CD4-positive, alpha-beta memory T cell (primary cell): ENCODE data around the gene PPEF1. TPM values are rescaled to one million over a fixed set of nuclear protein-coding genes. Genes with fewer than 3 reads are reported as not detected.

Source experiments
- CTCF ChIA-PET: fragments of 350-600 bp; sonication (Branson Sonifier 250); formaldehyde crosslinking; loops from one replicate; lab custom pipeline; 2021; ENCODE audit warnings: inconsistent platforms; ENCODE audit not compliant: partially characterized antibody; lab: Charles Lee
- POLR2A ChIA-PET: fragments of 350-600 bp; sonication (Branson Sonifier 250); formaldehyde crosslinking; loops from one replicate; lab custom pipeline; 2021; ENCODE audit not compliant: partially characterized antibody; lab: Charles Lee
- DNase-seq, 5 donors: peaks; one replicate each; pipeline versions ENCODE4 v3.0.0 to v3.0.0-alpha.2; 2020 to 2022; ENCODE audit warnings: mixed read lengths in 1 of 5
- H3K27ac ChIP-seq: one replicate; pipeline ENCODE4 v1.7.0; 2013; ENCODE audit warnings: low read depth, low read length
- H3K27me3 ChIP-seq: 2 replicates; pipeline ENCODE4 v1.7.0; 2013; ENCODE audit warnings: mild to moderate bottlenecking, low read length, moderate library complexity; ENCODE audit not compliant: insufficient read depth
- H3K36me3 ChIP-seq: 2 replicates; pipeline ENCODE4 v1.7.0; 2013; ENCODE audit warnings: mild to moderate bottlenecking, low read length, moderate library complexity; ENCODE audit not compliant: insufficient read depth
- H3K4me1 ChIP-seq: 2 replicates; pipeline ENCODE4 v1.7.0; 2013; ENCODE audit warnings: mild to moderate bottlenecking, low read length, moderate library complexity; ENCODE audit not compliant: insufficient read depth
- H3K4me3 ChIP-seq, 2 donors: one replicate each; pipeline ENCODE4 v1.7.0; 2013; ENCODE audit warnings: low read length in 2 of 2, mild to moderate bottlenecking in 1 of 2
- H3K9me3 ChIP-seq, 2 donors: one replicate each; pipeline ENCODE4 v1.7.0; 2013; ENCODE audit warnings: low read length in 2 of 2, control low read depth in 1 of 2; ENCODE audit not compliant: control insufficient read depth in 1 of 2
- H3K27ac Mint-ChIP-seq, 7 donors: one replicate each; pipeline ENCODE4 v1.8.0; 2020 to 2021; ENCODE audit warnings: mixed read lengths in 7 of 7, mild to moderate bottlenecking in 6 of 7, inconsistent platforms in 3 of 7, moderate library complexity in 3 of 7
- H3K27me3 Mint-ChIP-seq, 2 donors: one replicate each; pipeline ENCODE4 v1.8.0; 2020 to 2021; ENCODE audit warnings: mixed read lengths in 2 of 2
- H3K36me3 Mint-ChIP-seq, 2 donors: one replicate each; pipeline ENCODE4 v1.8.0; 2020 to 2021; ENCODE audit warnings: mixed read lengths in 2 of 2, inconsistent platforms in 1 of 2, mild to moderate bottlenecking in 1 of 2
- H3K4me1 Mint-ChIP-seq, 4 donors: one replicate each; pipeline ENCODE4 v1.8.0; 2020 to 2021; ENCODE audit warnings: mixed read lengths in 4 of 4, mild to moderate bottlenecking in 1 of 4
- H3K4me3 Mint-ChIP-seq, 8 donors: one replicate each; pipeline ENCODE4 v1.8.0; 2020 to 2021; ENCODE audit warnings: mixed read lengths in 8 of 8, mild to moderate bottlenecking in 7 of 8, moderate library complexity in 6 of 8, inconsistent platforms in 3 of 8
- H3K9me3 Mint-ChIP-seq, 8 donors: one replicate each; pipeline ENCODE4 v1.8.0; 2020 to 2021; ENCODE audit warnings: mixed read lengths in 8 of 8, mild to moderate bottlenecking in 5 of 8, inconsistent platforms in 3 of 8, moderate library complexity in 1 of 8
- intact Hi-C: fragments of 100-400 bp; cut with micrococcal nuclease; formaldehyde crosslinking; loops from one replicate; pipeline ENCODE4 v1.15.1; 2023
- polyA plus RNA-seq, 2 donors: library from polyadenylated mRNA; unstranded; fragments of 300-500 nt; fragmentation: Illumina TruSeq; gene quantifications; one replicate each; pipeline ENCODE4 v1.2.3, GENCODE V29; 2021
- total RNA-seq, 2 experiments: library from RNA; stranded (reverse); gene quantifications; one replicate each; pipeline ENCODE4 v1.2.3, GENCODE V29; 2021

The PPEF1 gene
- total and polyA plus RNA-seq, 4 experiments from 2014 or later = 1.00 TPM; not detected in 3

GRCh38 chrX:18797141-18797540, 89.7 kb downstream of the PPEF1 start:
- H3K27me3 Mint-ChIP-seq = no peaks in the 10 kb centered on the region
- H3K9me3 Mint-ChIP-seq = peaks cover 0 to 2% (median 0%) of the 10 kb centered on the region in 8 donors
- Histone ChIP-seq H3K27ac (no peak overlapping the region), H3K9me3 (no peaks in the 10 kb centered on the region), H3K27me3 (no peaks in the 10 kb centered on the region), H3K4me3 (no peak overlapping the region), H3K36me3 (no peaks in the 10 kb centered on the region), H3K4me1 (no peaks in the 10 kb centered on the region)
- ChIA-PET CTCF (no interaction called here), POLR2A (no interaction called here)
- H3K4me3 Mint-ChIP-seq = no peak overlapping the region
- no peak overlapping the region for H3K27ac Mint-ChIP-seq
- no peak for DNase-seq
- no peaks in the 10 kb centered on the region for H3K36me3 Mint-ChIP-seq
- intact Hi-C loops = no loop called here
- H3K4me1 Mint-ChIP-seq = peaks cover 0 to 4% (median 0%) of the 10 kb centered on the region in 4 donors

- Histone ChIP-seq H3K4me3 (no peak overlapping the region), H3K36me3 (no peaks in the 10 kb centered on the region), H3K9me3 (no peaks in the 10 kb centered on the region), H3K27me3 (no peaks in the 10 kb centered on the region), H3K27ac (no peak overlapping the region), H3K4me1 (no peaks in the 10 kb centered on the region)
- intact Hi-C loops = no loop called here
- H3K4me1 Mint-ChIP-seq = no peaks in the 10 kb centered on the region
- H3K9me3 Mint-ChIP-seq = no peaks in the 10 kb centered on the region
- no peak for DNase-seq
- no peak overlapping the region for H3K27ac Mint-ChIP-seq
- ChIA-PET CTCF (no interaction called here), POLR2A (no interaction called here)
- H3K4me3 Mint-ChIP-seq = no peak overlapping the region
- H3K27me3 Mint-ChIP-seq = no peaks in the 10 kb centered on the region
- no peaks in the 10 kb centered on the region for H3K36me3 Mint-ChIP-seq
Observed at GRCh38 chrX:18799911-18800310, 92.5 kb downstream of the PPEF1 start.

- Histone ChIP-seq H3K36me3 (no peaks in the 10 kb centered on the region), H3K9me3 (no peaks in the 10 kb centered on the region), H3K27ac (no peak overlapping the region), H3K27me3 (no peaks in the 10 kb centered on the region), H3K4me1 (no peaks in the 10 kb centered on the region), H3K4me3 (no peak overlapping the region)
- Mint-ChIP-seq H3K27ac (no peak overlapping the region), H3K9me3 (no peaks in the 10 kb centered on the region), H3K27me3 (no peaks in the 10 kb centered on the region), H3K4me3 (no peak overlapping the region), H3K36me3 (no peaks in the 10 kb centered on the region), H3K4me1 (no peaks in the 10 kb centered on the region)
- DNase-seq = no peak
- ChIA-PET CTCF (no interaction called here), POLR2A (no interaction called here)
- intact Hi-C loops = no loop called here
Observed at GRCh38 chrX:18809641-18810040, 102.2 kb downstream of the PPEF1 start.

GRCh38 chrX:18810416-18810815, 103.0 kb downstream of the PPEF1 start:
- no peaks in the 10 kb centered on the region for H3K9me3 ChIP-seq
- H3K4me3 ChIP-seq = no peak overlapping the region
- no peak for DNase-seq
- no peaks in the 10 kb centered on the region for H3K36me3 ChIP-seq
- no peak overlapping the region for H3K4me3 Mint-ChIP-seq
- CTCF ChIA-PET = no interaction called here
- H3K27me3 Mint-ChIP-seq = no peaks in the 10 kb centered on the region
- intact Hi-C loops = no loop called here
- H3K27ac Mint-ChIP-seq = no peak overlapping the region
- no peaks in the 10 kb centered on the region for H3K4me1 ChIP-seq
- H3K9me3 Mint-ChIP-seq = no peaks in the 10 kb centered on the region
- H3K27me3 ChIP-seq = no peaks in the 10 kb centered on the region
- no peaks in the 10 kb centered on the region for H3K4me1 Mint-ChIP-seq
- H3K36me3 Mint-ChIP-seq = no peaks in the 10 kb centered on the region
- POLR2A ChIA-PET = no interaction called here
- H3K27ac ChIP-seq = no peak overlapping the region

GRCh38 chrX:18825375-18825774, 117.9 kb downstream of the PPEF1 start:
- Histone ChIP-seq H3K27ac (no peak overlapping the region), H3K4me1 (no peaks in the 10 kb centered on the region), H3K36me3 (no peaks in the 10 kb centered on the region), H3K27me3 (no peaks in the 10 kb centered on the region), H3K9me3 (no peaks in the 10 kb centered on the region), H3K4me3 (no peak overlapping the region)
- POLR2A ChIA-PET = no interaction called here
- no peak overlapping the region for H3K4me3 Mint-ChIP-seq
- H3K9me3 Mint-ChIP-seq = peaks cover 0 to 6% (median 1%) of the 10 kb centered on the region in 8 donors
- no peak for DNase-seq
- H3K27ac Mint-ChIP-seq = no peak overlapping the region
- H3K27me3 Mint-ChIP-seq = no peaks in the 10 kb centered on the region
- intact Hi-C loops = no loop called here
- no peaks in the 10 kb centered on the region for H3K36me3 Mint-ChIP-seq
- CTCF ChIA-PET = no interaction called here
- H3K4me1 Mint-ChIP-seq = peaks cover 0 to 1% (median 0%) of the 10 kb centered on the region in 4 donors

GRCh38 chrX:18828832-18829404, 121.5 kb downstream of the PPEF1 start:
- peaks cover 0 to 6% (median 1%) of the 10 kb centered on the region in 8 donors for H3K9me3 Mint-ChIP-seq
- H3K4me3 Mint-ChIP-seq = no peak overlapping the region
- Histone ChIP-seq H3K9me3 (no peaks in the 10 kb centered on the region), H3K36me3 (no peaks in the 10 kb centered on the region), H3K27me3 (no peaks in the 10 kb centered on the region), H3K4me3 (no peak overlapping the region), H3K4me1 (no peaks in the 10 kb centered on the region), H3K27ac (no peak overlapping the region)
- peaks cover 0 to 1% (median 0%) of the 10 kb centered on the region in 4 donors for H3K4me1 Mint-ChIP-seq
- no peaks in the 10 kb centered on the region for H3K36me3 Mint-ChIP-seq
- intact Hi-C loops = no loop called here
- ChIA-PET POLR2A (no interaction called here), CTCF (no interaction called here)
- H3K27ac Mint-ChIP-seq = peak overlapping the region in 1 of 7 donors; percentile 8
- no peaks in the 10 kb centered on the region for H3K27me3 Mint-ChIP-seq
- DNase-seq = no peak

- no peaks in the 10 kb centered on the region for H3K36me3 ChIP-seq
- peaks cover 0 to 6% (median 1%) of the 10 kb centered on the region in 8 donors for H3K9me3 Mint-ChIP-seq
- H3K27me3 Mint-ChIP-seq = no peaks in the 10 kb centered on the region
- ChIA-PET POLR2A (no interaction called here), CTCF (no interaction called here)
- H3K4me1 Mint-ChIP-seq = no peaks in the 10 kb centered on the region
- H3K4me3 Mint-ChIP-seq = no peak overlapping the region
- no peaks in the 10 kb centered on the region for H3K9me3 ChIP-seq
- intact Hi-C loops = no loop called here
- no peaks in the 10 kb centered on the region for H3K4me1 ChIP-seq
- no peak for DNase-seq
- H3K27me3 ChIP-seq = no peaks in the 10 kb centered on the region
- no peak overlapping the region for H3K27ac Mint-ChIP-seq
- no peaks in the 10 kb centered on the region for H3K36me3 Mint-ChIP-seq
- no peak overlapping the region for H3K4me3 ChIP-seq
- H3K27ac ChIP-seq = no peak overlapping the region
Observed at GRCh38 chrX:18833071-18833731, 125.8 kb downstream of the PPEF1 start.
